GM18951 (cell line): ENCODE results near the gene TMX2.
"Not testable (repeated sequence)": the region's sequence is repeated elsewhere in the genome, so short reads cannot be mapped to it uniquely, and the experiment has no call there.

Experiments used
- POLR2A ChIP-seq: IDR thresholded peaks from 4 replicates; pipeline ENCODE4 v1.6.1; 2011; ENCODE audit warnings: mild to moderate bottlenecking; ENCODE audit not compliant: insufficient read length, insufficient read depth; ENCODE audit errors: extremely low read depth
- in situ Hi-C: fragments of 300-500 bp; cut with MboI; formaldehyde crosslinking; loops from one replicate; pipeline ENCODE4 v1.12.0; 2022; ENCODE audit warnings: low sequenced_read_pairs, mixed read lengths, inconsistent platforms; ENCODE audit not compliant: unreplicated experiment

The TMX2 gene

GRCh38 chr11:57700425-57700824, 12.0 kb upstream of the TMX2 start:
- in situ Hi-C loops: no loop called here
- no peak for TF ChIP-seq POLR2A

- no peak for TF ChIP-seq POLR2A
- in situ Hi-C loops: no loop called here
These were observed 9.1 kb upstream of the TMX2 start for GRCh38 chr11:57703341-57703740.

- no peak for TF ChIP-seq POLR2A
- in situ Hi-C loops: no loop called here
These were observed 7.5 kb upstream of the TMX2 start for GRCh38 chr11:57704932-57705331.

- in situ Hi-C loops: not testable (repeated sequence)
These were observed 7.0 kb upstream of the TMX2 start for GRCh38 chr11:57705432-57705831.

GRCh38 chr11:57709802-57710367, 2.5 kb upstream of the TMX2 start:
- TF ChIP-seq POLR2A: no peak

GRCh38 chr11:57711414-57712255, 758 bp upstream of the TMX2 start, which contains the start of gene MED19:
Gene MED19 (minus strand): TSS chr11:57712215. CDS start chr11:57712179, 36 bp downstream.
- in situ Hi-C loops: no loop called here

More at GRCh38 chr11:57709802-57710367, 2.5 kb upstream of the TMX2 start:
- in situ Hi-C loops: no loop called here

GRCh38 chr11:57713835-57714234, 1.4 kb downstream of the TMX2 start:
- in situ Hi-C loops: no loop called here

More at GRCh38 chr11:57711414-57712255, 758 bp upstream of the TMX2 start, which contains the start of gene MED19:
- TF ChIP-seq POLR2A: peak; percentile 38

GRCh38 chr11:57716726-57717125, 4.3 kb downstream of the TMX2 start:
- in situ Hi-C loops: not testable (repeated sequence)

More at GRCh38 chr11:57713835-57714234, 1.4 kb downstream of the TMX2 start:
- TF ChIP-seq POLR2A: no peak

- TF ChIP-seq POLR2A: no peak
- in situ Hi-C loops: no loop called here
These were observed 14.8 kb downstream of the TMX2 start for GRCh38 chr11:57727185-57727584.

- no peak for TF ChIP-seq POLR2A
- in situ Hi-C loops: no loop called here
These were observed 16.4 kb downstream of the TMX2 start for GRCh38 chr11:57728829-57729228.

GRCh38 chr11:57729479-57729878, 17.1 kb downstream of the TMX2 start:
- in situ Hi-C loops: no loop called here
- TF ChIP-seq POLR2A: no peak

GRCh38 chr11:57732661-57733060, 20.3 kb downstream of the TMX2 start:
- in situ Hi-C loops: no loop called here
- no peak for TF ChIP-seq POLR2A

GRCh38 chr11:57735619-57736298, 23.4 kb downstream of the TMX2 start:
- in situ Hi-C loops: no loop called here
- no peak for TF ChIP-seq POLR2A
